ENCODE results near the gene POLR1F.
"Not testable (repeated sequence)": the region's sequence is repeated elsewhere in the genome, so short reads cannot be mapped to it uniquely, and the experiment has no call there.

- not testable (repeated sequence) for TF ChIP-seq CTCF, POLR2A (IDR thresholded peaks at IDR 0.05)
Observed at GRCh38 chr7:19689130-19689529, 19.7 kb downstream of the POLR1F start.
